OCI-LY3 (cell line): Measurements from ENCODE around the gene ROR1.

Experiments used
- H2AFZ ChIP-seq: fragments of 200-600, 300-600 bp; shearing (Covaris generic); 2 replicates; pipeline ENCODE4 v1.6.0; 2014; ENCODE audit warnings: antibody characterized with exemption, low read depth, low read length
- H3K27ac ChIP-seq: fragments of 200-600, 300-600 bp; sonication (generic); 2 replicates; pipeline ENCODE4 v1.5.1; 2014; ENCODE audit warnings: mild to moderate bottlenecking, low read length, moderate library complexity, mixed read lengths
- H3K27me3 ChIP-seq: fragments of 200-600, 300-600 bp; sonication (generic); 2 replicates; pipeline ENCODE4 v1.6.1; 2014; ENCODE audit warnings: low read depth, low read length, mixed read lengths
- H3K36me3 ChIP-seq: fragments of 200-600, 300-600 bp; sonication (generic); replicated peaks from 2 replicates; pipeline ENCODE3; 2014; ENCODE audit warnings: low read depth, low read length, mixed read lengths
- H3K4me1 ChIP-seq: fragments of 300-600, 200-600 bp; sonication (generic); 2 replicates; pipeline ENCODE4 v1.6.1; 2014; ENCODE audit warnings: low read length, mixed read lengths
- H3K4me2 ChIP-seq: fragments of 200-600, 300-600 bp; sonication (generic); 2 replicates; pipeline ENCODE4 v1.6.1; 2014; ENCODE audit warnings: low read length, mixed read lengths
- H3K4me3 ChIP-seq: fragments of 300-600, 200-600 bp; sonication (generic); 2 replicates; pipeline ENCODE4 v1.5.1; 2014; ENCODE audit warnings: antibody characterized with exemption, mild to moderate bottlenecking, low read length, moderate library complexity
- H3K79me2 ChIP-seq: fragments of 300-600, 200-600 bp; shearing (Covaris generic); 2 replicates; pipeline ENCODE4 v1.6.1; 2014; ENCODE audit warnings: mild to moderate bottlenecking, low read length, mixed read lengths
- H3K9ac ChIP-seq: fragments of 300-600, 200-600 bp; shearing (Covaris generic); 2 replicates; pipeline ENCODE4 v1.6.0; 2014; ENCODE audit warnings: mild to moderate bottlenecking, low read length, moderate library complexity
- H3K9me3 ChIP-seq: fragments of 200-600, 300-600 bp; shearing (Covaris generic); 2 replicates; pipeline ENCODE4 v1.6.1; 2014; ENCODE audit warnings: low read length, mixed read lengths; ENCODE audit not compliant: insufficient read depth
- H4K20me1 ChIP-seq: fragments of 200-600, 300-600 bp; sonication (generic); 2 replicates; pipeline ENCODE4 v1.6.1; 2016; ENCODE audit warnings: low read length, mixed read lengths; ENCODE audit not compliant: insufficient read depth
- CTCF ChIP-seq: fragments of 200-600, 300-600 bp; sonication (generic); IDR thresholded peaks from 2 replicates; pipeline ENCODE4 v1.5.1; 2014; ENCODE audit warnings: antibody characterized with exemption, low read length, low read depth
- EZH2phosphoT487 ChIP-seq: fragments of 200-600 bp; shearing (Covaris generic); IDR thresholded peaks from 2 replicates; pipeline ENCODE4 v1.6.1; 2018; ENCODE audit warnings: antibody characterized with exemption, mixed run types, low read depth

Gene ROR1

GRCh38 chr1:63773815-63774616 is at the start of gene ROR1:
TSS of gene ROR1 (plus strand) at chr1:63774017.
- Histone ChIP-seq H3K4me3 (peak within 1 kb of the TSS; percentile 2; the same call in 1 of the 2 replicates), H2AFZ (peak within 1 kb of the TSS; percentile 93), H3K36me3 (no peaks in the 10 kb centered on the region), H3K27me3 (no peaks in the 10 kb centered on the region), H3K9ac (no peak within 1 kb of the TSS), H3K9me3 (no peaks in the 10 kb centered on the region), H3K27ac (no peak within 1 kb of the TSS), H4K20me1 (no peaks in the 10 kb centered on the region), H3K79me2 (no peaks in the 10 kb centered on the region), H3K4me2 (peak within 1 kb of the TSS; percentile 36), H3K4me1 (peaks cover 12% of the 10 kb centered on the region)
- TF ChIP-seq EZH2phosphoT487 (no peak), CTCF (no peak)

GRCh38 chr1:63724375-63724899 is 49.4 kb upstream of the ROR1 start:
- Histone ChIP-seq H3K79me2 (no peaks in the 10 kb centered on the region), H3K4me1 (peaks cover 3% of the 10 kb centered on the region), H3K9me3 (no peaks in the 10 kb centered on the region), H3K27ac (no peak overlapping the region), H3K27me3 (no peaks in the 10 kb centered on the region), H3K36me3 (no peaks in the 10 kb centered on the region), H3K4me2 (no peak overlapping the region), H2AFZ (no peak overlapping the region), H3K4me3 (no peak overlapping the region), H4K20me1 (no peaks in the 10 kb centered on the region), H3K9ac (no peak overlapping the region)
- no peak for TF ChIP-seq EZH2phosphoT487
- no peak for TF ChIP-seq CTCF

- TF ChIP-seq CTCF (no peak), EZH2phosphoT487 (no peak)
- Histone ChIP-seq H3K27ac (no peak overlapping the region), H4K20me1 (no peaks in the 10 kb centered on the region), H3K79me2 (no peaks in the 10 kb centered on the region), H3K4me3 (no peak overlapping the region), H3K36me3 (no peaks in the 10 kb centered on the region), H3K9ac (no peak overlapping the region), H3K27me3 (no peaks in the 10 kb centered on the region), H2AFZ (no peak overlapping the region), H3K9me3 (no peaks in the 10 kb centered on the region), H3K4me1 (no peaks in the 10 kb centered on the region), H3K4me2 (no peak overlapping the region)
Measured at GRCh38 chr1:63728611-63729226, 45.1 kb upstream of the ROR1 start.

- Histone ChIP-seq H3K4me3 (no peak overlapping the region), H3K27ac (no peak overlapping the region), H4K20me1 (no peaks in the 10 kb centered on the region), H2AFZ (no peak overlapping the region), H3K36me3 (no peaks in the 10 kb centered on the region), H3K4me1 (no peaks in the 10 kb centered on the region), H3K27me3 (no peaks in the 10 kb centered on the region), H3K9me3 (no peaks in the 10 kb centered on the region), H3K9ac (no peak overlapping the region), H3K79me2 (no peaks in the 10 kb centered on the region), H3K4me2 (no peak overlapping the region)
- TF ChIP-seq CTCF: no peak
- TF ChIP-seq EZH2phosphoT487: no peak
Measured at GRCh38 chr1:63729227-63729620, 44.6 kb upstream of the ROR1 start.
